Stimulated activated CD4-positive, alpha-beta T cell treated with anti-CD3 and anti-CD28 coated beads, Interleukin-12 subunit alpha, Interleukin-12 subunit beta, amount 100 ng/mL, for 48 hours (primary cell): Measurements from ENCODE around the gene GPRC5B.

Experiments used
- DNase-seq, 3 donors: peaks; one replicate each; pipeline ENCODE4 v3.0.0-alpha.2; 2020; ENCODE audit warnings: low read depth in 2 of 3, low spot score in 1 of 3

Gene GPRC5B

GRCh38 chr16:19815418-19815817 lies 69.2 kb downstream of the GPRC5B start:
- DNase-seq: no peak

- no peak for DNase-seq
Measured at GRCh38 chr16:19812986-19813385, 71.7 kb downstream of the GPRC5B start.

GRCh38 chr16:19810817-19811731 lies 73.6 kb downstream of the GPRC5B start:
- no peak for DNase-seq

- DNase-seq: no peak
Measured at GRCh38 chr16:19809693-19810092, 75.0 kb downstream of the GPRC5B start.

GRCh38 chr16:19809121-19809635 lies 75.5 kb downstream of the GPRC5B start:
- DNase-seq: no peak

GRCh38 chr16:19808061-19808641 lies 76.5 kb downstream of the GPRC5B start:
- no peak for DNase-seq
